Measurements from ENCODE around the gene MAGOH.
"Not testable (repeated sequence)": the region's sequence is repeated elsewhere in the genome, so short reads cannot be mapped to it uniquely, and the experiment has no call there.

The MAGOH gene

DNA sequence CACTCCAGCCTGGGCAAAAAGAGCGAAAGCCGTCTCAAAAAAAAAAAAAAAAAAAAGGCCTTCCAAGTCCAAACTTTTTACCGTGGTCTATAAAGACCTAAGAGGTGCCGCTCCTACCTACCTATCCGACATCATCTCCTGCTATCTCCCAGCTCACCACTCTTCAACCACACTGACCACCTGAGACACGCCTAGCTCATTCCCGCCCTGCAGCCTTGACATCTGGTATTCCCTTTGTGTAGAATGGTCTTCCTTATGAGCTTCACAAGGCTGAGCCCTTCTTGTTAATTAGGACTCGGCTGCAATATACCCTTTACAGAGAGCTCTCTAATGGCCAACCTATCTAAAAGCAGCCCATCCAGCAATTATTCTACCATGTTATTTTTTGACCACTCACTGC is 680 bp downstream of the MAGOH start:
- DNase-seq = peak; percentile 35 to 64
- TF ChIP-seq GATA1 (IDR thresholded peaks at IDR 0.05; ENCODE audit: low read depth, low read length) (no peak), POLR2A (IDR thresholded peaks at IDR 0.05; ENCODE audit: low read length) (no peak)

DNA sequence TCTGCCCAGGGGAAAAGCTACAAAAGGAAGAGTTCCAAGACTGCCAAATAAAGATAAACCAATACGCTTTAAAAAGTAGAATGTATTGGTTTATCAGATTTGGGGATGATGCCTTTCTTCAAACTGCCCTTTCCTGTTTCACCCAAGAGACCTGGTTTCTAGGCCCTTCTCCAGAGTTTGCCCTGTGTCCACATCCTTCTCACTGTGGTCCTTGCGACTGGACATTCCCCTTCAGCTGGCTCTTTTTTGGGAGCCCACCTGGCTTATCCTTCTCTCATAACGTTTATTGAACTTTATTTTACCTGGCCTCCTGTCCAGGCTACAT is 17.4 kb downstream of the MAGOH start:
- DNase-seq = no peak
- TF ChIP-seq GATA1 (IDR thresholded peaks at IDR 0.05; ENCODE audit: low read depth, low read length) (no peak), POLR2A (IDR thresholded peaks at IDR 0.05; ENCODE audit: low read length) (no peak)

DNA sequence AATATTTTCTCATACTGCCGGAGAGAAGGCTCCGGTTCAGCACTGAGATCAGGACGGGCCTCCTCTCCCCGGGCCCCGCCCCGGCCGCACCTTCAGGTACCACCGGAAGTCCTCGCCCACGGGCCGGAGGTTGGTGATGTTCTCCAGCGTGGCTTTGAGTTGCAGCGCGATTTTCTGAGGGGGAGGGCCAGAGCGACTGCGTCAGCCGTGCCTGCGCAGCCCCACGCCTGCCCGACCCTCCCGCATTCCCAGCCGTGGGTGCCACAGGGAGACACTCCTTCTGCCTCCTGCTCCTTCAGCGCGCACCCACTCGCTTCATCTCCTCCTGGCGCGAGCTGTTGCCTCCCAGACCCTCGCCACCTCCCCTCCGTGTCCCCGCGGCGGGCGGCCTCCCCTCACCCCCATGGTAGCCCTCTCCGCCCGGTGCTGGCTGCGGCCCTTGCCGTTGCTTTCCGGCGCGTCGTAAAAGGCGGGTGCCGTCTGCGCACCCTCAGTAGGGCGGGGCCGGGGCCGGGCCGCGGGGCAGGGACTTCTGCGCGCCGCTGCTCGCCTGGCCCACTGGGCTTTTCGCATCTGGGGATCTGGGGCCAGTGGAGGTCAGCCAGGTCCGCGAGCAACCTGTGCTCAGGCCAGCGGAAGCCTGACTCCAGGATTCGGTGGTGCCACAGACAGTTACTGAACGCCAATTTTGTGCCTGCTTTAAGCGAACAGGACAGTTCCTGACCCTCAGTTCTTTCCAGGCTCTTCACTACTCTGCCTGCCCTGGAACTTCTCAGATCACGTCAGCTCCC is 18.0 kb downstream of the MAGOH start, which contains the start of gene CZIB:
CZIB (minus strand) TSS at position 464 of the 791 bp plus-strand sequence; CDS start at position 405, 59 bp downstream.
- DNase-seq = peak; percentile 92 to 94
- TF ChIP-seq GATA1 (IDR thresholded peaks at IDR 0.05; ENCODE audit: low read depth, low read length) (no peak), POLR2A (IDR thresholded peaks at IDR 0.05; ENCODE audit: low read length) (peak; percentile 87)

DNA sequence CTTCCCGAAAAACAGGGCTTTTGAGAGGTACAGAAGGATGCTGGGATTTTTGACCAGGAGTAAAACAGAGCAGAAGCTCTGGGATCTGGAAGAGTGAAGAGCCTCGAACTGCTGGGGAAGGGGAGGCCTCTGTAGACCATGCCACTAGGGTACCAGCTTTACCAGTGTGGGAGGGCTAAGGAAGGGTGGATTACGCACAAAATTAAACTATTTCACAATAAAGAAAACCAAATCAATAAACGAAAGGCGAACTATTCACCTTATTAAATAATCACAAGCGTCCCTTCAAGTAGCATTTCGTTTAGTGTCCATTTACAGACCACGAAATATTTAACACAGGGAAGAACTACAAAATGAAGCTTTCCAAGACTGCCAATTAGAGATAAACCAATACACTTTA is 18.6 kb downstream of the MAGOH start:
- TF ChIP-seq POLR2A (IDR thresholded peaks at IDR 0.05; ENCODE audit: low read length) (no peak), GATA1 (IDR thresholded peaks at IDR 0.05; ENCODE audit: low read depth, low read length) (no peak)

DNA sequence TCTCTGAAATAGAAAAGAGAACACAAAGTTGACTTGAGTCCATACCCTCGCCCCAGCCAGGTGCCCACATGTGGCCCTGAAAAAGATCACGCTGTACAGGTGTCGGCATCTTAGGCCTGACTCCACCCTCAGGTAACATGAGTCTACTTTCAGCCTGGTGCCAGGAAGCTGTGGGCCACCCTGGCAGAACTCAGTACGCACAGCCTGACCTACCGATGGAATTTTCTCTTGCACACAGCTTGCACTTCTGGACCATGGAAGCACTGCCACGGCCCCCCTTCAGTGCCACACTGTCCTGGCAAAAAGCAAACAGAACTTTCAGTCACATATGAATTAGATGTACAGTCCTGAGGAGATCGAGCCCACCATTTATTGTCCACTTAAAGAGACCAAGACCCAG is 20.1 kb downstream of the MAGOH start:
- no peak for TF ChIP-seq GATA1 (IDR thresholded peaks at IDR 0.05; ENCODE audit: low read depth, low read length)
- TF ChIP-seq POLR2A (IDR thresholded peaks at IDR 0.05; ENCODE audit: low read length) = no peak
- no peak for DNase-seq

More for the DNA sequence above, 18.6 kb downstream of the MAGOH start:
- no peak for DNase-seq

DNA sequence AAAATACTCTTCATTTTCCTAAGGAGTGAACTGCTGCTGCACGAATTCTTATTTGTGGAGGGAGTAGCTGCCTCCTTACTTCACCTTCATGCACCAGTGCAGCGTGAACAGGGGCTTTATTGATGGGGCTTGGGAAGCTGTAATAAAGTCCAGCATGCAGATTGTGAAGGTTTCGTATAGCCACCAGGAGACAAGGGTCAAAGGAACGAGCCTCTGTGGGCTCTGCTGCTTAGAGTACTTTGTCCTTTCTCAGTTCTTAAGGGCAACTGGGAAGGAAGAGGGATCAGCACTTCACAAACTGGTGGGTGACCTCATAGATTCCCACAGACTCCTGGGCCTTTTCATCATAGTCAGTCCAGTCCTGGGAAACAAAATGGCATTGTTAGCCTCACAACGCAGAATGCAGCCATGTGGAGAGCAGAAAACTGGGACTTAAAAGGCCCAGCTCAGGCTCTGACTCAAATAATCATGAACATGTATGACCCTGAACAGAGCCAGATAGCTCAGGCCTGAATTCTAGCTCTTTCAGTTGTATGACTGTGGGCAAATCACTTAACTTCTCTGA is 23.9 kb downstream of the MAGOH start:
- no peak for DNase-seq
- TF ChIP-seq POLR2A (IDR thresholded peaks at IDR 0.05; ENCODE audit: low read length) (no peak), GATA1 (IDR thresholded peaks at IDR 0.05; ENCODE audit: low read depth, low read length) (no peak)

DNA sequence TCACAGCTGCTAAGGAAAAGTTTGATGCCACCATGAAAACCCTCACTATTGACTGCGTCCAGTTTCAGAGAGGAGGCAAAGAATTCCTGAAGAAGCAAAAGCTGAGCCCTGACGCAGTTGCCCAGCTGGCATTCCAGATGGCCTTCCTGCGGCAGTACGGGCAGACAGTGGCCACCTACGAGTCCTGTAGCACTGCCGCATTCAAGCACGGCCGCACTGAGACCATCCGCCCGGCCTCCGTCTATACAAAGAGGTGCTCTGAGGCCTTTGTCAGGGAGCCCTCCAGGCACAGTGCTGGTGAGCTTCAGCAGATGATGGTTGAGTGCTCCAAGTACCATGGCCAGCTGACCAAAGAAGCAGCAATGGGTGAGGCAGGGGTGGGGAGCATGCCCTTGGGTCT is 27.4 kb downstream of the MAGOH start:
- TF ChIP-seq GATA1 (IDR thresholded peaks at IDR 0.05; ENCODE audit: low read depth, low read length) (no peak), POLR2A (IDR thresholded peaks at IDR 0.05; ENCODE audit: low read length) (no peak)
- DNase-seq = no peak

DNA sequence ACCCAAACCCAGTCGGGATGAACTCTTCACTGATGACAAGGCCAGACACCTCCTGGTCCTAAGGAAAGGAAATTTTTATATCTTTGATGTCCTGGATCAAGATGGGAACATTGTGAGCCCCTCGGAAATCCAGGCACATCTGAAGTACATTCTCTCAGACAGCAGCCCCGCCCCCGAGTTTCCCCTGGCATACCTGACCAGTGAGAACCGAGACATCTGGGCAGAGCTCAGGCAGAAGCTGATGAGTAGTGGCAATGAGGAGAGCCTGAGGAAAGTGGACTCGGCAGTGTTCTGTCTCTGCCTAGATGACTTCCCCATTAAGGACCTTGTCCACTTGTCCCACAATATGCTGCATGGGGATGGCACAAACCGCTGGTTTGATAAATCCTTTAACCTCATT is 28.0 kb downstream of the MAGOH start:
- no peak for DNase-seq
- TF ChIP-seq POLR2A (IDR thresholded peaks at IDR 0.05; ENCODE audit: low read length) (no peak), GATA1 (IDR thresholded peaks at IDR 0.05; ENCODE audit: low read depth, low read length) (no peak)

DNA sequence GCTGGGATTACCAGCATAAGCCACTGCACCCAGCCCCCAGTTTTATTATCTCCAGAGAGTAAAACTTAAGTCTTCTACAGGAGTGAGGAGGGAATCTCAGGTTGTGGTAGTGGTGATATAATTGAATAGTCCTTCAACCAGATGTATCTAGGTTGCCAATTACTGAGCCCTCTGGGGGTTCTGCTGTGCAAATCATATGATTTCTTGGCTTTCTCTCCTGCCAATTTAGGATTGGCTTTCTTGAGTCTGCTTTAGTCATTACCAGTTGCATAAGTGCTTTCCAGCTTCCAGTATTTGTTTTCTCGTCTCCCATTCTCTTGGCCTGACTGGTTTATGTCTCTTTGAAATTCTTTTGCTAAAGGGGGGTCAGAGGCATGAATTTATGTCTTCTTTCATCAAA is 30.6 kb downstream of the MAGOH start:
- DNase-seq = no peak
- TF ChIP-seq POLR2A (IDR thresholded peaks at IDR 0.05; ENCODE audit: low read length) (no peak), GATA1 (IDR thresholded peaks at IDR 0.05; ENCODE audit: low read depth, low read length) (no peak)

DNA sequence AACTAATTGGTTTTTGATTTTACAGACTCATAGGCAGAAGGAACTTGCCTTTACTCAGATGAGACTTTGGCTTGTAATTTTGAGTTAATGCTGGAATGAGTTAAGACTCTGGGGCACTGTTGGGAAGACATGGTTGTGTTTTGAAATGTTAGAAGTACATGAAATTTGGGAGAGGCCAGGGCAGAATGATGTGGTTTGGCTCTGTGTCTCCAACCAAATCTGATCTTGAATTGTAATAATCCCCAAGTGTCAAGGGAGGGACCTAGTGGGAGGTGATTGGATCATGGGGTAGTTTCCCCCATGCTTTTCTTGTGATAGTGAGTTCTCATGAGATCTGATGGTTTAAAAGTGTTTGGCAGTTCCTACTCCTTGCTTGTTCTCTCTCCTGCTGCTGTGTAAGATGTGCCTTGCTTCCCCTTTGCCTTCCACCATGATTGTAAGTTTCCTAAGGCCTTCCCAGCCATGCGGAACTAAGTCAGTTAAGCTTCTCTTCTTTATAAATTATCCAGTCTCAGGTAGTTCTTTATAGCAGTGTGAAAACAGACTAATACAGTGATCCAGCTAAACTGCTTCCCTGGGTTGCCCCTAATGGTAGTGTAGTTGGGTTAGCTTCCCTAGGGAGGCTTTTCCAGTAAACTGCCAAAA is 31.5 kb downstream of the MAGOH start:
- no peak for DNase-seq
- TF ChIP-seq POLR2A (IDR thresholded peaks at IDR 0.05; ENCODE audit: low read length) = no peak
- no peak for TF ChIP-seq GATA1 (IDR thresholded peaks at IDR 0.05; ENCODE audit: low read depth, low read length)

DNA sequence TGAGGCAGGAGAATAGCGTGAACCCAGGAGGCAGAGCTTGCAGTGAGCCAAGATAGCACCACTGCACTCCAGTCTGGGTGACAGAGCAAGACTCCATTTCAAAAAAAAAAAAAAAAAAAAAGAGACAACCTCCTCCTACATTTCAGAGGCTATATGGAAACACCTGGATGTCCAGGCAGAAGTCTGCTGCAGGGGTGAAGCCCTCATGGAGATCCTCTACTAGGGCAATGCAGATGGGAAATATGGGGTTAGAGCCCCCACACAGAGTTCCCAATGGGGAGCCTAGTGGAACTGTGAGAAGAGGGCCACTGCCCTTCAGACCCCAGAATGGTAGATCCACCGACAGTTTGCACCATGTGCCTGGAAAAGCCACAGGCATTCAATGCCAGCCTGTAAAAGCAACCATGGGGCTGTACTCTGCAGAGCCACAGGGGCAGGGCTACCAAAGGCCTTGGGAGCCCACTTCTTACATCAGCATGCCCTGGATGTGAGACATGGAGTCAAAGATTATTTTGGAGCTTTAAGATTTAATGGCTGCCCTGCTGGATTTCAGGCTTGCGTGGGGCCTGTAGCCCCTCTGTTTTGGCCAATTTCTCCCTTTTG is 32.1 kb downstream of the MAGOH start:
- DNase-seq = peak; percentile 37 to 51

DNA sequence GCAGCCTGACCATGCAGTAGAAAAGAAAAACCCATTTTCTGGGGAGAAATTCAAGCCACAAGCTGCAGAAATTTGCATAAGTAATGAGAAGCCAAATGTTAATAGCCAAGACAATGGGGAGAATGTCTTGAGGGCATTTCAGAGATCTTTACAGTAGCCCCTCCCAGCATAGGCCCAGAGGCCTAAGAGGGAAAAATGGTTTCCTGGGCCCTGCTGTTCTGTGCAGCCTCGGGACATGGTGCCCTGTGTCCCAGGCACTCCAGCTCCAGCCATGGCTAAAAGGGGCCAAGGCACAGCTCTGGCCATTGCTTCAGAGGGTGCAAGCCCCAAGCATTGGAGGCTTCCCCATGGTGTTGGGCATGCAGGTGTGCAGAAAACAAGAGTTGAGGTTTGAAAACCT is 32.8 kb downstream of the MAGOH start:
- not testable (repeated sequence) for DNase-seq

DNA sequence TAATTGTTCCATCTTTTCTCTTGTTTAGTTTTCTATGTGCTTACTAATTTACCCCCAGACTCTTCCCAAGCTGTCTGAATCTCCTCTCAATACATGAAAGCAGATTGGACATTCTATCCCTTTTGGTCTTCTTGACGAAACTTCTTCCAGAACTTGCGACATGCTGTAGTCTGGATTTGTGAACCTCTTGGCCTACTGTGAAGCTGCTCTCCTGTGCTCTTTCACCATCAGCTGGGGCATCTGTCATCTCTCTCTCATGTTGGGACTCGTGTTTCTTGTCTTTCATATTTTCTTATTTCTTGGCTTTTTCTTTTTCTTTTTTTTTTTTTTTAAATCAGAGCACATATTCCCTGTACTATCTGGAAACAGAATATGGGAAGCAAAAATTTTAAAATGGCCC is 34.9 kb downstream of the MAGOH start:
- no peak for DNase-seq
- TF ChIP-seq POLR2A (IDR thresholded peaks at IDR 0.05; ENCODE audit: low read length) (no peak), GATA1 (IDR thresholded peaks at IDR 0.05; ENCODE audit: low read depth, low read length) (no peak)

DNA sequence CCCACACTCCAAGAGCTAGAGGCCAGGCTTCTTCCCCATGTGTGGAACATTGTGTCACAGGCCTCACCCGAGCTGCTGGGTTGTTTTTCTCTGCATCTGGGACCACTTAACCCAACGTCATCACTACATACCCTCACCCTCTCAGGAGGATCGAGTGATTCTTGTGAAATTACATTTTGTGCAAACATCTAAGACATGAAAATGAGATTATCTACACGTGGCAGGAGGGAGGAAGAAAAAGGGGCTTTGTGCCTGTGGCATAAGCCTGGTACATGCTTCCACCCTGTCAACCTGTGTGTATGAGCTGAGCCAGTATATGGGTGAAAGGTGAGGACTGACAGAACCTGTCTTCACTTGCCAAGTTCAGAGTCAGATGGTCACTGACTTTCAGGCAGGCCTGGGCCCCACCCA is 40.1 kb downstream of the MAGOH start:
- peak; percentile 44 to 46 for DNase-seq
- TF ChIP-seq POLR2A (IDR thresholded peaks at IDR 0.05; ENCODE audit: low read length) = no peak
- no peak for TF ChIP-seq GATA1 (IDR thresholded peaks at IDR 0.05; ENCODE audit: low read depth, low read length)

Measured in erythroblast (primary cell).